ENCODE results near the gene NFAT5.
"Not testable (repeated sequence)": the region's sequence is repeated elsewhere in the genome, so short reads cannot be mapped to it uniquely, and the experiment has no call there.

Gene NFAT5

DNA sequence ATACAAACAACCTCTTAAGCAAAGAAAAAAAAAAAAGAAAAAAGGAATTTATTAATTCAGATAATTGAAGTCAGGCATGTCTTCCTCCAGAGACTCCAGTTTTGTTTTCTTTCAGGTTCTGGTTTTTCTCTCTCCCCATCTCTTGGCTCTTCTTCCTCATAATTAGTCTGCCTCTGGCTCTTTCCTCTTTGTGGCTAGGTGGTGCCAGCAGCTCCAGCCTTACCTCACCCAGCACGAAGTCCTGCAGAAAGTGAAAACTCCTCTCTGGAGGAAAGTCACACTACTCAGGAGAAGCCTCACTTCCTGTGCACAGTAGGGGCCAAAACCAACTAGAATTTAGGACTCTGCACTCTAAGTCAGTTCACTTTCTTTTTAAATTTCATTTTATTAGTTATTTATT is 10.3 kb upstream of the NFAT5 start:
- no peak for DNase-seq (ENCODE audit: low read depth)

GRCh38 chr16:69555867-69556266 is 9.9 kb upstream of the NFAT5 start:
- DNase-seq (ENCODE audit: low read depth) = no peak

DNA sequence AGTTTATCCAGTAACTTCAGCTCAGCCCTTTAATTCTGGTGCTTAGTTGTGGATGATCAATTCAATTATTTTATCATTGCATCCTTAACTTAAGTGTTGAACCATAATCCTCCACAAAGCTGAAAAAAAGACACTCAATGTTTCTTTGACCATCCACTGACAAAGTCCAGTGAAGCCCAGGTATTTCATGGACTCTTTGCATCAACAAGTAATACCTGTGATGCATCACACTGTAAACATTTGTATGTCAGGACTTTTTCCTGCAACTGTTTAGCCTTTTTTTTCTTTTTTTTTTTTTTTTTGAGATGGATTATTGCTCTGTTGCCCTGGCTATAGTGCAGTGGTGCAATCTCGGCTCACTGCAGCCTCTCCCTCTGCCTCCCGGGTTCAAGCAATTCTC is 6.6 kb upstream of the NFAT5 start:
- DNase-seq (ENCODE audit: low read depth) = no peak

DNA sequence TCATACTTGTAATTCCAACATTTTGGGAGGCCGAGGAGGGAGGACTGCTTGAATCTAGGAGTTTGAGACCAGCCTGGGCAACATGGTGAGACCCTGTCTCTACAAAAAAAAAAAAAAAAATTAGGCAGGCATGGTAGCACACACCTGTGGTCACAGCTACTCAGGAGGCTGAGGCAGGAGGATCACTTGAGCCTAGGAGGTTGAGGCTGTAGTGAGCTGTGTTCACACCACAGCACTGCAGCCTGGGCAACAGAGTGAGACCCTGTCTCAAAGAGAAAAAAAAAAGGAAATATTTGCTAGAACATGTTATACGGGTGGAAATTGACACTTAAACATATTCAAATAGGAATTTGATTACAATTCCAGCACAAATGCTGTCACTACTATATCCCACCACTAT is 4.4 kb upstream of the NFAT5 start:
- DNase-seq (ENCODE audit: low read depth) = not testable (repeated sequence)

GRCh38 chr16:69561901-69562300 is 3.9 kb upstream of the NFAT5 start:
- no peak for DNase-seq (ENCODE audit: low read depth)

DNA sequence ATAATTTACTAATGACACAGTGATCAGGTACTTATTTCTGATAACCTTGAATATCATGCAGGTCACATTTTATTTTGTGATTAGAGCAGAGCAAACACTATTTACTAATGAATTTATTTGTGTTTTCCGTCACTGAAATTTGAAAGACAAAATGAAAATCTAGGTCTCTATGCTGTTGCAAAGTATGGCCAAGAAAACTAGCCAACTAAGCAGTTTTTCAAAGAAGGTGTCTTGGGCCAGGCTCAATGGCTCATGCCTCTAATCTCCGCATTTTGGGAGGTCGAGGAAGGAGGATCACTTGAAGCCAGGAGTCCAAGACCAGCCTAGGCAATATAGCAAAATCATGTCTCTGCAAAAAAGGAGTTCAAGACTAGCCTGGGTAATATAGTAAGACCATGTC is 3.0 kb upstream of the NFAT5 start:
- no peak for DNase-seq (ENCODE audit: low read depth)

- no peak for DNase-seq (ENCODE audit: low read depth)
These were observed 1.9 kb upstream of the NFAT5 start for GRCh38 chr16:69563605-69564580.

DNA sequence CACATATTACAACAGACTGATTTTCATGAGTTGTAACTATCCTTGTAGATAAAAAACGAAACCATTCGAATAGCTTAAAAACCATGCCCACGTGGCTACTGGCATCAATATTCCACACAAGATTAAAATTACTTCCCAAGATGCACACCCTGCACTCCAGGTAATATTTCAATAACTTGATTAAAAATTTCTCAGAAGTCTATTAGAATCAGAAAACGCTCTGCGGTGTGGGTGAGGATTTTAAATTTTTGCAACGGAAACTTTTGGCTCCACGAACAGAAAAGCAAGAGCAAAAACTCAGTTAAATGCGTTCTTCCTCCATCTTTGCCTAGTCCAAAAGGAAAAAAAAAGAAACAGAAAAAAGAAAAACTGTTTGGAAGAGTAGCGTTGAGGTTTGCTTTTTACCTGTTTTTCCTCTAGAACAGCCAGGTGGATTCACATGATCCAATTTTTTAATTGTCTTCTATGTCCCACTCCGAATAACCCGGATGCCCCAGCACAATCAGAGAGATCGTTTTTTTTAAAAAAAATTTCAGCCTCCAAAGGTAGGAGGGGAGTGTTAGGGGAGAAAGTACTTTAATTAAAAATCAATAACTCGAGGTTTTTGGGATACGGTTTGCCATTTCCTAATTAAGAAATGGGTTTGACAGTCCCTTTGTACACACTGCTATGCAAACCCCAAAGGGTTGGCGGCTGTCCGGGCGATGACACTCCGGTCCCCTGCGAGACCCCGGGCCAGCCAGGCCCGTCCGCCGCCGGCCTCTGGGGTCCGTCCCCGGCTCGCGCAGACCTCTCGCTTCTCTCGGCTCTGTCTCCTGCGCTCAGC is 708 bp upstream of the NFAT5 start:
- no peak for DNase-seq (ENCODE audit: low read depth)

- peak; percentile 71 for DNase-seq (ENCODE audit: low read depth)
These were observed 644 bp downstream of the NFAT5 start for GRCh38 chr16:69566240-69566980.

DNA sequence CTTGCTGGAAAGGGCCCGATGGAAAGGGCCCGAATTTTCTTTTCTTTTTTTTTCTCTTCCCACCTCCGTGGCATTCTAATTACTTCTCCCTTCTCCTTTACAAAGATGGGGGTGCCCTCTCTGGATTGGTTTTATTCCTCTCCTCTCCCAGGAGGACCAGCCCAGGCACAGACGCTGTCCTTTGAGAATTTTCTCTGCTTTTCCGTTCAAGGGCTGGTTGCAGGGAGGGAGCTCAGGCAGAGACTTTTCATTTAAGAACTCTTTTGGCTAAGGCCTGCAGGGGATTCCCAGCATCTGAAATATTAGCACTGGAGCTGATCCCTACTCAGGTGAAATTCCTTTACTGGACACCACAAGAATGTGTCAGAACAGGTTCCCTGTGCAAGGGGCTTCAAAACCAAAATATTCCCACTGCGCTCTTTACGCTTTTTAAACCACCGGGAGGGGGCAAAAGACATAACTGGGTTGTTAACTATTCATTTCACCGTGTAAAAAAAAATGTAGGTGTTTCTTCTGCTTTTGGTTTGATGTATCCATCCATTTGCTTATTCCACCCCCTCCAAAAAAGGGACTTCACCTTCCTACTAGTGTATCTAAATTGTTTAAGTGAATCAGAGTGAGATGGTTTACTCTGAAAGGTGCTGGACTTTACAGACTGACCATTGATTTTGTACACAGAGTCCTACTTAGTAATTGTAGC is 1.4 kb downstream of the NFAT5 start:
- no peak for DNase-seq (ENCODE audit: low read depth)

GRCh38 chr16:69568676-69569075 is 2.9 kb downstream of the NFAT5 start:
- peak; percentile 32 for DNase-seq (ENCODE audit: low read depth)

DNA sequence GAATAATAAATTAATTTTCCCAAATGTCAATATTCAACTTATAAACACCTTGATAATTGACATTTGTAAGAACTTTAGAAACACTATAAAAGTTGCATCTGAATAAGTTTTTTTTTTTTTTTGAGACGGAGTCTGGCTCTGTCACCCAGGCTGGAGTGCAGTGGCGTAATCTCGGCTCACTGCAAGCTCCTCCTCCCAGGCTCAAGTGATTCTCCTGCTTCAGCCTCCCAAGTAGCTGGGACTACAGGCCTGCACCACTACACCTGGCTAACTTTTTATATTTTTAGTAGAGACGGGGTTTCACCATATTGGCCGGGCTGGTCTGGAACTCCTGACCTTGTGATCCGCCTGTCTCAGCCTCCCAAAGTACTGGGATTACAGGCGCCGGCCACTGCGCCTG is 13.0 kb downstream of the NFAT5 start:
- not testable (repeated sequence) for DNase-seq (ENCODE audit: low read depth)

DNA sequence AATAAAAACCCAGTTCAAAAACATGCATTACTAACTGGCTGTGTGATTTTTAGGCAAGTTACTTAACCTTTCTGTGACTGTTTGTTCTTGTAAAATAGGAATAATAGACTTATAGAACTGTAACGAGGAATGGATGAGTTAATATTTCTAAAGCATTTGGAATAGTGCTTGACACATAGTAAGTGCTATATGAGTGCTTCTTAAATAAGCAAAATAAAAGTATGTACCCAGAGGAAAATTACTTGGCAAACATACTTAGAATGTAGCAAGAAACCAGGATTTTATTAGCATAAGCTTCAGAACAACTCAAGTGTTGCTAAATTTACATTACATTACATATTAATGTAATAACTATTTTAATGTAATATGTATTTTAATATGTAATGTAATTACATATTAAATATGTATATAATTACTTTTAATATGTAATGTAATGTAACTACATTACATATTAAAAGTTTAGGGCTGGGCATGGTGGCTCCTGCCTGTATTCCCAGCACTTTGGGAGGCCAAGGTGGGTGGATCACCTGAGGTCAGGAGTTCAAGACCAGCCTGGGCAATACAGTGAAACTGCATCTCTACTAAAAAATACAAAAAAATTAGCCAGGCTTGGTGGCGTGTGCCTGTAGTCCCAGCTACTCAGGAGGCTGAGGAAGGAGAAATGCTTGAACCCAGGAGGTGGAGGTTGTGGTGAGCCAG is 14.2 kb downstream of the NFAT5 start:
- no peak for DNase-seq (ENCODE audit: low read depth)

- DNase-seq (ENCODE audit: low read depth) = no peak
These were observed 15.5 kb downstream of the NFAT5 start for GRCh38 chr16:69581297-69581696.

DNA sequence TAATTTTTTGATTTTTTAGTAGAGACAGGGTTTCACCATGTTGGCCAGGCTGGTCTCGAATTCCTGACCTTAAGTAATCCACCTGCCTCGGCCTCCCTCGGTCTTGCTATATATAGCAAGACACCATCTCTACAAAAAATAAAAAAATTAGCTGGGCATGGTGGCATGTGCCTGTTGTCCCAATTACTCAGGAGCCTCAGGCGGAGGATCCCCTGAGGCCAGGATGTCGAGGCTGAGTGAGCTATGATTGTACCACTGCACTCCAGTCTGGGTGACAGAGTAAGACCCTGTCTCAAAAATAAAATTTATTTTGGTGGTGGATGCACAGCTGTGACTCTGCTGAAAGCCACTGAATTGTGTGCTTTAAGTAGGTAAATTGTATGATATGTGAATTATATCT is 18.7 kb downstream of the NFAT5 start:
- DNase-seq (ENCODE audit: low read depth) = not testable (repeated sequence)

GRCh38 chr16:69589434-69590269 is 23.9 kb downstream of the NFAT5 start:
- no peak for DNase-seq (ENCODE audit: low read depth)

DNA sequence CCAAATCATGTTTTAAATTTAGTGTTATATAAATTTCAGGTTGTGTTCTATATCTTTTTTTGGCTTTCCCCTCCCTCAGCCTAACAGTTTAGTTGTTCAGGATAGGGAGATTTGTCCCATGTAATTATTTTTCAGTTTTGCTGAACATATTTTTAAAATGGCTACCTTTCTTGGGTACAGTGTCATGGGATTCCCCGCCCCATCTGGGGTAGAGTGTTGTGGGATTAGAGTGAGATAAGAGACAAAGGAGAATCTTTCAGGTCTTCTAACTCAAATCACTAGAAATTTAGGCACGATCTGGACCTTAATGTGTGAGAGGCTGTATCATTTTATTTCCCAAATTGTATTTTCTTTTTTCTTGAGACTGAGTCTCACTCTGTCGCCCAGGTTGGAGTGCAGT is 24.8 kb downstream of the NFAT5 start:
- DNase-seq (ENCODE audit: low read depth) = no peak

GRCh38 chr16:69593751-69594255 is 28.0 kb downstream of the NFAT5 start:
- no peak for DNase-seq (ENCODE audit: low read depth)

DNA sequence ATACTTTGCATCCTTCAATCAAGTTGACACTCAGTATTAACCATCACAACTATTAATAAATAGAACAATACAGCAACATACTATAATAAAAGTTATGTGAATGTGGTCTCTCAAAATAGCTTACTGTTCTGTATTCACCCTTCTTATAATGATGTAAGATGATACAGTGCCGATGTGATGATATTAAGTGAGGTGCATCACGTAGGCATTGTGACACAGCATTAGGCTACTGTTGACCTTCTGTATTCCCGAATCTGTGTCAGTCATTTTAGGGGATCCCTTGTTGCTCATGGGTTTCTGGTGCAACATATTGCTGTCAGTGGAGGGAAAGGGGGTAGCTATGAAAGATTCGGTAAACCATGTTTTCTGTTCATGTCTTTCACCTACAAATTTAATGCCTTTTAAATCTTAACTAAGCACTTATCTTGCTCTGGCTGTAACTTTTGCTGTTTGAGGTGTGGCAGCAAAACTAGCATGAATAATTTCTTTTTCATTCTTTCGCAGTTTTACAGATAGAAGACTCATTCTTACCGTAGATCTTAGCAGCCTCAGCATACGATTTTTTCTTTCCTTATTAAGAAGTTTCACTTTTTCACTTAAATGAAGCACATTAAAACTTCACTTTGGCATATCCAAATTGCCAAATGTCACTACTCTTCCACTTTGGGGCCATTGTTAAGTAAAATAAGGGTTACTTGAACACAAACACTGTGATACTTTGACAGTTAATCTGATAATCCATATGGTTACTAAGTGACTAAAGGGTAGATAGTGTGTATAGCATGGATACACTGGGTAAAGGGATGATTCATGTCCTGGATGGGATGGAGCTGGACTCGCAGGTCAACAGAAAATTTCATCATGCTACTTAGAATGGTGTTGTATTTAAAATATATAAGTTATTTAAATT is 29.6 kb downstream of the NFAT5 start:
- DNase-seq (ENCODE audit: low read depth) = peak; percentile 12
